SIG-M5 treated with dmso at 0.1 percent for 504 hours (cell line): ENCODE measurements around the gene THOC6.
"Not testable (repeated sequence)": the region's sequence is repeated elsewhere in the genome, so short reads cannot be mapped to it uniquely, and the experiment has no call there.

ENCODE experiments used
- DNase-seq: peaks from one replicate; lab custom pipeline; 2025; ENCODE audit not compliant: unreplicated experiment; lab: John Stamatoyannopoulos, UW

THOC6 gene

DNA sequence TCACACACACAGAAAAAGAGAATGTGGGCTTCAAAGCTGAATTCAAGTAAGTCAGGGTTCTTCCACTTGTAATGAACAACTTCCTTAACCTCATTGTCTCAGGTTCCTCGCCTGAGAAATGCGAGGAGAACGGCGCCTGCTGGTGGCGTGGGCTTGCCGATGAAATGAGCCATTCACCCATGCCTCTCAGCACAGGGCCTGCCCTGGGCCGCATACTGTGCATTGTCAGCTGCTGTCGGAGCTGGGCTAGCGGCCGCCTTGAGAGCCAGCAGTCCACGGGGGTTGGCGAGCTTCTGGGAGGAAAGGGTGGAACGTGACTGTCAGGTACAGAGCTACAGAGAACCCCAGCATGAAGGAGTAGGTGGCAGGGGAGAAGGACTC, 29.5 kb downstream of the THOC6 start:
- DNase-seq = not testable (repeated sequence)

- DNase-seq = peak; percentile 22
Measured at GRCh38 chr16:3054965-3055733, 31.3 kb downstream of the THOC6 start.

GRCh38 chr16:3055734-3056115, 31.9 kb downstream of the THOC6 start:
- not testable (repeated sequence) for DNase-seq

DNA sequence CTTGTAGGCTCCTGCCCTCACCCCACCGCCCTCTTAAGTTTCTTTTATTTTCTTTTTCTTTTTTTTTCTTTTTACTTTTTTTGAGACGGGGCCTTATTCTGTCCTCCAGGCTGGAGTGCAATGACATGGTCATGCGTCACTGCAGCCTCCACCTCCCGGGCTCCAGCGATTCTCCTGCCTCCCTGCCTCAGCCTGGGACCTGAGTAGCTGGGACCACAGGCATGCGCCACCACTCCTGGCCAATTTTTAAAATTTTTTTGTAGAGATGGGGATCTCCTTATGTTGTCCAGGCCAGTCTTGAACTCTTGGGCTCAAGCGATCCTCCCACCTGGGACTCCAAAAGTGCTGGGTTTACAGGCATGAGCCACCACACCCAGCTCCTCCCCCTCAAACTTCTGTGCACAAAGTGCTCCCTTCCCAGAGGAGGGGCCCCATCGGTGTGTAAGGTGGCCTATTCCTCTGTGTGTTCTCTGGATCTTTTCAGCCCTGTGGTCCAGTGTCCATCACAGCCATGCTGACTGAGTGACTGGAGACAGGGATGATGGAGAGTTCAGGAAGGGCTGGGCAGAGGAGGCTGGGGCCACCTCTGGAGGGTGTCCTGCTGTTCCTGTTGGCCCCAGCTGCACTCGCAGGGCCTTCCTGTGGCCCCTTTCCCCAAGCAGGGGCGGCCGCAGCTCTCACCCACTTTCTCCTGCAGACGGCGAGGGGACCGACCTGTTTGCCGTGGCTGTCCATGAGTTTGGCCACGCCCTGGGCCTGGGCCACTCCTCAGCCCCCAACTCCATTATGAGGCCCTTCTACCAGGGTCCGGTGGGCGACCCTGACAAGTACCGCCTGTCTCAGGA, 32.7 kb downstream of the THOC6 start:
- no peak for DNase-seq

- no peak for DNase-seq
Measured at GRCh38 chr16:3057181-3058138, 33.6 kb downstream of the THOC6 start.

DNA sequence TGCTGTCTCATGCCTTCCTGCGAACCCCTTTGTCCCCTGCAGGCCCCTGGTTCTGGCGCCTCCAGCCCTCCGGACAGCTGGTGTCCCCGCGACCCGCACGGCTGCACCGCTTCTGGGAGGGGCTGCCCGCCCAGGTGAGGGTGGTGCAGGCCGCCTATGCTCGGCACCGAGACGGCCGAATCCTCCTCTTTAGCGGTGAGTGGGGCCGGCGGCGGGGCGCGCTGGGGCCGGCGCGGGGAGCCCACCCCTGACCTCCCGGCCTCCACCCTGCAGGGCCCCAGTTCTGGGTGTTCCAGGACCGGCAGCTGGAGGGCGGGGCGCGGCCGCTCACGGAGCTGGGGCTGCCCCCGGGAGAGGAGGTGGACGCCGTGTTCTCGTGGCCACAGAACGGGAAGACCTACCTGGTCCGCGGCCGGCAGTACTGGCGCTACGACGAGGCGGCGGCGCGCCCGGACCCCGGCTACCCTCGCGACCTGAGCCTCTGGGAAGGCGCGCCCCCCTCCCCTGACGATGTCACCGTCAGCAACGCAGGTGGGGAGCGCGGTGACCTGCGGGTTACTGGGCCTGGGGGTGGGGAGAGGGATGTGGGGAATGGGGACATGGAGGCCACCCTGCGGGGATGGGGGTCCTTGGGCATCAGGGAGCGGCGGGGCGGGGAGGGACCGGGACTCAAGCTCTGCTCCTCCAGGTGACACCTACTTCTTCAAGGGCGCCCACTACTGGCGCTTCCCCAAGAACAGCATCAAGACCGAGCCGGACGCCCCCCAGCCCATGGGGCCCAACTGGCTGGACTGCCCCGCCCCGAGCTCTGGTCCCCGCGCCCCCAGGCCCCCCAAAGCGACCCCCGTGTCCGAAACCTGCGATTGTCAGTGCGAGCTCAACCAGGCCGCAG, 34.5 kb downstream of the THOC6 start:
- DNase-seq = peak; percentile 26

- DNase-seq = peak; percentile 56
Measured at GRCh38 chr16:3059041-3059722, 35.3 kb downstream of the THOC6 start.

GRCh38 chr16:3059723-3060242, 35.9 kb downstream of the THOC6 start:
- DNase-seq = no peak

DNA sequence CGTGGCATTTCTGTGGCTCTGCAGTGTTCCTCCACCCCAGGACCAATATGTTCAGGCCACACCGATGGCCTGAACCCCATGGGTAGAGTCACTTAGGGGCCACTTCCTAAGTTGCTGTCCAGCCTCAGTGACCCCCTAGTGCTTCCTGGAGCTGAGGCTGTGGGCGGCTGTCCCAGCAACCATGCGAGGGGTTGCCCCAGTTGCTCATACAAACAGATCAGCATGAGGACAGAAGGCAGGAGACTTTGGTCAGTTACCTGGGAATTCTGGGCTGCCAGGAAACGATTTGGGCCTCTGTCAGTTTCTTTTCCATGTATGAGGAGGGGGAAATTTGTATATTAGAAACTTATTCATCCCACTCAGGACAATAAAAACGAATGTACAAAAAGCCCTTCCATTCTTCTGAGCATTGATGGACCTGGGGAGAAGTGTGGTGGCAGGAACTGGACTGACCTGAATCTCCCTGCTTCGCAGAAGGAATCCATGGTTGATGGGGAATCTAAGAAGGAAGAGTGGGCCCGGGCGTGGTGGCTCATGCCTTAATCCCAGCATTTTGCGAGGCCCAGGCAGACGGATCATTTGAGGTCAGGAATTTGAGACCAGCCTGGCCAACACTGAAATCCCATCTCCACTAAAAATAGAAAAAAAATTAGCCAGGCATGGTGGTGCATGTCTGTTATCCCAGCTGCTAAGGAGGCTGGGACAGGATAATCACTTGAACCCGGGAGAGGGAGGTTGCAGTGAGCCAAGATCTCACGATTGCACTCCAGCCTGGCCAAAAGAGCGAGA, 36.7 kb downstream of the THOC6 start:
- no peak for DNase-seq

DNA sequence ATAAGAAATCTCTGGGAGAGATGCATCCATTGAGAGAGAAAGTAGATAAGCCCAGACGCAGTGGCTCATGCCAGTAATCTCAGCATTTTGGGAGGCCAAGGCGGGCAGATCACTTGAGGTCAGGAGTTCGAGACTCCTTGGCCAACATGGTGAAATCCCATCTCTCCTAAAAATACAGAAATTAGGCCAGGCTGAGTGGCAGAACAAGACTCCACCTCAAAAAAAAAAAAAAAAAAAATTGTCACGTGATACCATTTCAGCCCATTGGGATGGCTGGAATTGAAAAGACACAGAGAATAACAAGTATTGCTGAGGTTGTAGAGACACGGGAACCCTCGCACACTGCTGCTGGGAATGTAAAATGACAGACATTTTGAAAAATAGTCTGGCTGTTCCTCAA, 38.7 kb downstream of the THOC6 start:
- no peak for DNase-seq

DNA sequence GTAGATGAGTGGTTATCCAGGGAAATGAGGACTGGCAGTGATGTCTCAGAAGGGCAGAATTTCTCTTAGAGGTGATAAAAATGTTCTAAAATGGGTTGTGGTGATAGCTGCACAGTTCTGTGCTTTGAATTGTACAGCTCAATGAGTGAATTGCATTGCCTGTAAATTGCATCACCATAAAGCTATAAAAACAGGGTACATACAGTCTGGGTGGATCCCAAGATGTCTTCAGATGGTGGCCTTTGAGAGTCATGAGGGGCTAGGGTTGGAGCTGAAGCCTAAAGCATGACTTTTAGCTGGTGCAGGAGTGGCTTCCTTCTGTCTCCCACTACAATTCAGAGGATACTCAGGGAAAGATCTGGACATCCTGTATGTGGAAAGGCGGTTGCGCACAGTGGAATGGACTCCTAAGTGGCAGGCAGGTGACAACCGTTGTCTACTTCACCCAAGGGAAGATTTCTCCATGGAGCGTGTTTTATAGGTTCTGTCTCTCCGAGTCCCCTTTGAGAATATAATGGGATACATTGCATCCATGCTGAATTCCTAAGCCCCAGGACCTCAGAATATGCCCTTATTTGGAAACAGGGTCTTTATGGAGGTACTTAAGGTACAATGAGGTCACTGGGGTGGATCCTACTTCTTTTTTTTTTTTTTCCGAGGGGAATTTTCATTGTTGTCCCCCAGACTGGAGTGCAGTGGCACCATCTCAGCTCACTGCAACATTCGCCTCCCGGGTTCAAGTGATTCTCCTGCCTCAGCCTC, 40.0 kb downstream of the THOC6 start:
- no peak for DNase-seq

DNA sequence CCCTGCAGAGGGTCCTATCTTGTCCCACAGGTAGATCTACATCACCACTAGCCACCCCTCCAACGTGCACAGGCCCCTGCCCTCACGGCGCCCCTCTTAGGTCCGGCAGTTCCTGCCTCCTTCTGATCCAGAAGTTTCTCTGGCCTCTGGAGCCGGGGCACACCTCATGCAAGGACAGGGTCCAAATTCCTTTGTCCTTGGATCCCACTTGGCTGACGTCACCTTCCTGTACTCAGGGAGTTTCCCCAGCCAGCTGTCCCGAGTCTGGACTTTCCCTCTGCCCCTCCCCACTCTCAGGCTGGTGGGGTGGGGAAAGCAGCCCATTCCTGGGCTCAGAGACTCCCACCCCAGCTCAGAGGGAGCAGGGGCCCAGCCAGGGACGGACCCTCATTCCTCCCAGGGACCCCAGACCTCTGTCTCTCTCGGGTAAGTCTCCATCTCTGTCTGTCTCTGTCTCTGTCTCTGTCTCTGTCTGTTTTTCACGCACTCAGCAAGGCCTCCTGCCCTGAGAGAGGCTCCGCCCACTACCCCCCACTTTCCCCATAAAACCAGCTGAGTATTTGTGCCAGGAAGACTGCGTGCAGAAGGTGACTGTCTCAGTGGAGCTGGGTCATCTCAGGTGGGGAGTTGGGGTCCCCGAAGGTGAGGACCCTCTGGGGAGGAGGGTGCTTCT, 41.4 kb downstream of the THOC6 start, which contains the start of gene IL32:
Gene IL32 (plus strand): TSS at position 572 of the 673 bp plus-strand sequence. CDS start 172 bp downstream, outside the sequence.
- no peak for DNase-seq

- DNase-seq = no peak
Measured at GRCh38 chr16:3065742-3066439, 42.1 kb downstream of the THOC6 start.

DNA sequence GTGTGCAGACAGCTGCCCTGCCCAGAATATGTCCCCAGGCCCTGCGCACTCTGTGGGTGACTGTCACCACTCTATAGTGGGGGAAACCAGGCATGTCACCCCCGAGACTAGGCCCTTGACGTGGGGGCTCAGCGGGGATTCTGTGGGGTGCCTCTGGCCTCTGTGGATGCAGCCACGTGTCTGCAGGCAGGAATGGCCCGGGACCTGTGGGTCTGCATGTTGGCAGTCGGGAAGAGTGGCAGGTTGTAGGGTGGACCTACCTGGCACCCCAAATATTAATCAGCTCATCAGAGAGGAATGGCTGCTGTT, 42.6 kb downstream of the THOC6 start:
- DNase-seq = no peak

GRCh38 chr16:3068487-3068886, 44.7 kb downstream of the THOC6 start:
- DNase-seq = no peak

GRCh38 chr16:3069146-3069545, 45.3 kb downstream of the THOC6 start:
- not testable (repeated sequence) for DNase-seq
